Tibial nerve (tissue), 4 donors: ENCODE data around the gene SLC9A3. TPM values are rescaled to one million over a fixed set of nuclear protein-coding genes. Genes with fewer than 3 reads are reported as not detected.

Source experiments
- DNase-seq, 2 donors: peaks; one replicate each; pipeline ENCODE4 v3.0.0-alpha.2; 2019; ENCODE audit warnings: low spot score in 2 of 2
- H3K27ac ChIP-seq, 4 donors: fragments of 200-600 bp; sonication (generic) in 3 of 4; one replicate each; pipeline ENCODE4 v1.5.1; 2017 to 2019; ENCODE audit warnings: mild to moderate bottlenecking in 1 of 4
- H3K27me3 ChIP-seq, 2 donors: fragments of 200-600 bp; sonication (generic) in 1 of 2; one replicate each; pipeline versions ENCODE4 v1.5.1 to v1.6.0; 2017 to 2019
- H3K36me3 ChIP-seq, 3 donors: fragments of 200-600 bp; sonication (generic); one replicate each; pipeline ENCODE4 v1.5.1; 2018 to 2019
- H3K4me1 ChIP-seq, 4 donors: fragments of 200-600 bp; sonication (generic) in 3 of 4; one replicate each; pipeline ENCODE4 v1.5.1; 2017 to 2019
- H3K4me3 ChIP-seq, 4 donors: fragments of 200-600 bp; sonication (generic) in 3 of 4; one replicate each; pipeline ENCODE4 v1.5.1; 2017 to 2019; ENCODE audit warnings: mild to moderate bottlenecking in 1 of 4, moderate library complexity in 1 of 4
- H3K9me3 ChIP-seq, 4 donors: fragments of 200-600 bp; sonication (generic) in 3 of 4; one replicate each; pipeline ENCODE4 v1.5.1; 2017 to 2019
- EP300 ChIP-seq, 2 donors: sonication (generic); formaldehyde crosslinking; IDR thresholded peaks; one replicate each; pipeline ENCODE4 v1.6.1; 2017; ENCODE audit warnings: antibody characterized with exemption in 2 of 2, mild to moderate bottlenecking in 1 of 2
- POLR2A ChIP-seq, 2 donors: fragments of 450-650 bp; IDR thresholded peaks; one replicate each; pipeline ENCODE4 v1.6.1; 2017; ENCODE audit warnings: antibody characterized with exemption in 2 of 2, mild to moderate bottlenecking in 2 of 2, moderate library complexity in 2 of 2
- WGBS, 2 donors: methylation state at CpG; one replicate each; pipeline ENCODE4 v1.1.5; 2018; 5-methylcytosine and 5-hydroxymethylcytosine counted together
- total RNA-seq, 4 donors: library from RNA; depleted of rRNA; stranded (reverse); fragments of >200 nt; gene quantifications; one replicate each; pipeline ENCODE4 v1.1.0, GENCODE V29; 2016
- TF ChIP-seq, protein P1 (sequence below), 5 experiments: fragments of 200-600 bp in 3 of 5; fragments of 450-650 bp in 2 of 5; sonication (generic) in 3 of 5; IDR thresholded peaks; one replicate each; pipeline ENCODE4 v1.5.1; 2016 to 2019; ENCODE audit warnings: antibody characterized with exemption in 5 of 5, mild to moderate bottlenecking in 3 of 5, moderate library complexity in 2 of 5

The SLC9A3 gene
- total RNA-seq, 4 donors from 2014 or later, result 11.4 to 32.7 (median 17.9) TPM

- TF ChIP-seq, protein P1, sequence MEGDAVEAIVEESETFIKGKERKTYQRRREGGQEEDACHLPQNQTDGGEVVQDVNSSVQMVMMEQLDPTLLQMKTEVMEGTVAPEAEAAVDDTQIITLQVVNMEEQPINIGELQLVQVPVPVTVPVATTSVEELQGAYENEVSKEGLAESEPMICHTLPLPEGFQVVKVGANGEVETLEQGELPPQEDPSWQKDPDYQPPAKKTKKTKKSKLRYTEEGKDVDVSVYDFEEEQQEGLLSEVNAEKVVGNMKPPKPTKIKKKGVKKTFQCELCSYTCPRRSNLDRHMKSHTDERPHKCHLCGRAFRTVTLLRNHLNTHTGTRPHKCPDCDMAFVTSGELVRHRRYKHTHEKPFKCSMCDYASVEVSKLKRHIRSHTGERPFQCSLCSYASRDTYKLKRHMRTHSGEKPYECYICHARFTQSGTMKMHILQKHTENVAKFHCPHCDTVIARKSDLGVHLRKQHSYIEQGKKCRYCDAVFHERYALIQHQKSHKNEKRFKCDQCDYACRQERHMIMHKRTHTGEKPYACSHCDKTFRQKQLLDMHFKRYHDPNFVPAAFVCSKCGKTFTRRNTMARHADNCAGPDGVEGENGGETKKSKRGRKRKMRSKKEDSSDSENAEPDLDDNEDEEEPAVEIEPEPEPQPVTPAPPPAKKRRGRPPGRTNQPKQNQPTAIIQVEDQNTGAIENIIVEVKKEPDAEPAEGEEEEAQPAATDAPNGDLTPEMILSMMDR (IDR thresholded peaks at IDR 0.05), result no peak
- Histone ChIP-seq H3K9me3 (no peaks in the 10 kb centered on the region), H3K36me3 (no peaks in the 10 kb centered on the region), H3K4me1 (peaks cover 0 to 69% (median 24%) of the 10 kb centered on the region in 4 donors), H3K27me3 (peaks cover 0 to 66% of the 10 kb centered on the region in 2 donors), H3K4me3 (peak overlapping the region in 3 of 4 donors; percentile 24 to 50 (median 27)), H3K27ac (peak overlapping the region; percentile 33 to 92 (median 56))
- no peak for DNase-seq
- 11 to 22% methylated on average over 25 to 35 of the region's 55 CpGs for WGBS, 2 donors
Observed at GRCh38 chr5:528629-529511, 4.6 kb upstream of the SLC9A3 start.

- no peaks in the 10 kb centered on the region for H3K9me3 ChIP-seq
- TF ChIP-seq POLR2A (IDR thresholded peaks at IDR 0.05), result no peak
- TF ChIP-seq, protein P1 (IDR thresholded peaks at IDR 0.05), result no peak
- TF ChIP-seq EP300 (IDR thresholded peaks at IDR 0.05), result no peak
- peak overlapping the region; percentile 8 to 92 (median 56) for H3K27ac ChIP-seq
- H3K36me3 ChIP-seq, result no peaks in the 10 kb centered on the region
- DNase-seq, result no peak
- 34 to 42% methylated on average over 21 to 23 of the region's 66 CpGs for WGBS, 2 donors
- H3K4me1 ChIP-seq, result peaks cover 0 to 67% (median 21%) of the 10 kb centered on the region in 4 donors
- peak overlapping the region in 3 of 4 donors; percentile 24 to 50 (median 27) for H3K4me3 ChIP-seq
- peaks cover 0 to 69% of the 10 kb centered on the region in 2 donors for H3K27me3 ChIP-seq
Observed at GRCh38 chr5:527646-528628, 3.7 kb upstream of the SLC9A3 start.

DNA sequence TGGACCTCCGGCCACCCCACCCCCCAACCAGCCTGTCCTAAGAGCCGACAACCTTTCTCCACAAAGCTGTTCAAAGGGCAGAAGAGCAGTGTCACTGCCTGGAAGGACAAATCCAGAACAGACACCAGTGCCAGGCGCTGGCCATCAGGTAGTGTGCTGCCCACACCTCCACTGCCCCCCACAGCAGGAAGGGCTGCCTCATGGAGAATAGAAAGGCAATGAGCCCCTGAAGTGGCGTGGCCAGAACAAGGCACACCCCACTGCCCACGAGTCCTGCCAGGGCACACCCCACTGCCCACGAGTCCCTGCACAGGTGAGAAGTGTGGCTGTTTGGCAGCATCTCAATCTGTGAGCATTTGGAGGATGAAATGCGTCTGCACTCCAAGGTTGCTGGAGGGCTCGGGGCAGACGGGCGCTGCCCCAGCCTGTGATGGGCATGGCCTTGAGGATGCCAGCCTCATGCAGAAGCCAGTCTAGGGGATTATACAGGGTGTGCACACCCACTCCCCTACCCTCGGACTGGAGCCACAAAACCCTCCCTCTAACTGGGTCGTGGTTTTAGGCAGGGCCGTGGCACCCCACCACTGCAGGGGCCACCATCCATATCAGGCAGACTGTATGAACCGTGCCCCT lies 2.3 kb upstream of the SLC9A3 start:
- H3K27me3 ChIP-seq, result peaks cover 0 to 69% of the 10 kb centered on the region in 2 donors
- 71 to 77% methylated on average over 11 to 14 of the region's 14 CpGs for WGBS, 2 donors
- peak overlapping the region in 1 of 4 donors; percentile 86 for H3K27ac ChIP-seq
- no peaks in the 10 kb centered on the region for H3K36me3 ChIP-seq
- no peak for TF ChIP-seq POLR2A (IDR thresholded peaks at IDR 0.05)
- TF ChIP-seq, protein P1 (IDR thresholded peaks at IDR 0.05), result no peak
- TF ChIP-seq EP300 (IDR thresholded peaks at IDR 0.05), result no peak
- H3K4me1 ChIP-seq, result peaks cover 0 to 60% (median 14%) of the 10 kb centered on the region in 4 donors
- H3K9me3 ChIP-seq, result no peaks in the 10 kb centered on the region
- no peak overlapping the region for H3K4me3 ChIP-seq
- DNase-seq, result no peak

GRCh38 chr5:525916-526315 lies 1.7 kb upstream of the SLC9A3 start:
- Histone ChIP-seq H3K36me3 (no peaks in the 10 kb centered on the region), H3K9me3 (no peaks in the 10 kb centered on the region), H3K4me1 (peaks cover 0 to 56% (median 11%) of the 10 kb centered on the region in 4 donors), H3K27ac (peak overlapping the region in 1 of 4 donors; percentile 86), H3K4me3 (peak overlapping the region in 1 of 4 donors; percentile 58), H3K27me3 (peaks cover 0 to 72% of the 10 kb centered on the region in 2 donors)
- no peak for DNase-seq
- 48 to 59% methylated on average over 9 of the region's 9 CpGs for WGBS, 2 donors
- TF ChIP-seq, protein P1 (IDR thresholded peaks at IDR 0.05), result no peak
